AG09319 (cell line): ENCODE measurements around the gene WAC.
"Not testable (repeated sequence)": the region's sequence is repeated elsewhere in the genome, so short reads cannot be mapped to it uniquely, and the experiment has no call there.

Experiments
- DNase-seq: peaks from one replicate; pipeline ENCODE4 v3.0.0-alpha.2; 2010; ENCODE audit warnings: low read depth; ENCODE audit errors: extremely low read depth
- CTCF ChIP-seq: IDR thresholded peaks from 2 replicates; pipeline ENCODE4 v1.5.1; 2011; ENCODE audit warnings: low read depth, mild to moderate bottlenecking, inconsistent platforms, low read length, moderate library complexity

WAC gene

GRCh38 chr10:28532337-28533185 lies at the start of gene WAC:
Gene WAC (plus strand): TSS chr10:28533118. CDS start chr10:28533580, 462 bp downstream.
- DNase-seq: peak; percentile 80
- no peak; the same call in 1 of the 2 replicates for TF ChIP-seq CTCF

- TF ChIP-seq CTCF: no peak
- DNase-seq: no peak
These were observed 43.7 kb upstream of the WAC start for GRCh38 chr10:28489206-28489605.

GRCh38 chr10:28490256-28490865 lies 42.6 kb upstream of the WAC start:
- DNase-seq: not testable (repeated sequence)

- TF ChIP-seq CTCF: no peak
- no peak for DNase-seq
These were observed 40.6 kb upstream of the WAC start for GRCh38 chr10:28492116-28492920.

GRCh38 chr10:28494420-28494819 lies 38.5 kb upstream of the WAC start:
- DNase-seq: no peak

GRCh38 chr10:28495084-28495483 lies 37.8 kb upstream of the WAC start:
- no peak for DNase-seq
- TF ChIP-seq CTCF: no peak

More at GRCh38 chr10:28494420-28494819, 38.5 kb upstream of the WAC start:
- TF ChIP-seq CTCF: no peak

- TF ChIP-seq CTCF: no peak
- no peak for DNase-seq
These were observed 36.9 kb upstream of the WAC start for GRCh38 chr10:28496017-28496416.
